HG02571 (cell line): Measurements from ENCODE around the gene USPL1.
"Not testable (repeated sequence)": the region's sequence is repeated elsewhere in the genome, so short reads cannot be mapped to it uniquely, and the experiment has no call there.

Source experiments
- ATAC-seq: cut with Tn5 transposase; IDR thresholded peaks from one replicate; pipeline ENCODE4 v1.9.1; 2021; ENCODE audit warnings: mild to moderate bottlenecking, moderate library complexity; ENCODE audit not compliant: unreplicated experiment

USPL1 gene

GRCh38 chr13:30615866-30616541 is 1.7 kb upstream of the USPL1 start:
- no peak for ATAC-seq

- peak; percentile 28 for ATAC-seq
Observed at GRCh38 chr13:30616927-30617314, 799 bp upstream of the USPL1 start.

- ATAC-seq: no peak
Observed at GRCh38 chr13:30618186-30618929, 638 bp downstream of the USPL1 start.

GRCh38 chr13:30618930-30619279 is 1.2 kb downstream of the USPL1 start:
- no peak for ATAC-seq

- no peak for ATAC-seq
Observed at GRCh38 chr13:30619731-30620130, 2.0 kb downstream of the USPL1 start.

DNA sequence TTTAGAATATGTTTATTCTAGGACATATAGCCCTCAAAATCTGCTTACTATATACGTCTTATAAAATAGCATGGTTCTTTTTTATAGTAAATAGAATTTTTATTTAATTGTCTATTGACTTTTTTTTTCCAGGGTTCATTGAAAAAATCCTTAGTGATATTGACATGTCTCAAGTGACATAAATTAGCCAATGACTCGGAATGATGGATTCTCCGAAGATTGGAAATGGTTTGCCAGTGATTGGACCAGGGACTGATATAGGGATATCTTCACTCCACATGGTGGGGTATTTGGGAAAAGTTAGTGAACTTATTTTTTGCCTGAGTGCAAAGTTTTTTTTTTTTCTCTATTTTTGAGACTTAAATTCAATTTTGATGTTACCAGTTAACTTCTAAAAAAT is 3.2 kb downstream of the USPL1 start:
- ATAC-seq: no peak

DNA sequence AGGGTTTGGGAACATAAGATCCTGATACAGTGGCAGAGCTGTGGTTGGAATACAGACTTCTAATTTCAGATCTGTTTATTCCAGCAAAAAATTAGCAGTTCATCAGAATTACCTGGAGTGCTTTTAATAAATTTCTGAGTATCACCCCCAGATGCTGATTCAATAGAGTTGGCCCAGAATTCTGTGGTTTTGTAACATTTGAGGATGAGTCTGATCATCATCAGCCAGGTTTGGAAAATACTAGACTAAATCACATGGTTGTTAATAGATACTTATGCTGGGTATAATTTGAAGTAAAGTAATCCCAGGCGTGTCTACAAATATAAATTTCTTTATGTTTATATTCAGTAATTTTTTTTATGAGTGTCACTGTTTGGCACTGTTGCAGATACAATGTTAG is 4.8 kb downstream of the USPL1 start:
- ATAC-seq: no peak

DNA sequence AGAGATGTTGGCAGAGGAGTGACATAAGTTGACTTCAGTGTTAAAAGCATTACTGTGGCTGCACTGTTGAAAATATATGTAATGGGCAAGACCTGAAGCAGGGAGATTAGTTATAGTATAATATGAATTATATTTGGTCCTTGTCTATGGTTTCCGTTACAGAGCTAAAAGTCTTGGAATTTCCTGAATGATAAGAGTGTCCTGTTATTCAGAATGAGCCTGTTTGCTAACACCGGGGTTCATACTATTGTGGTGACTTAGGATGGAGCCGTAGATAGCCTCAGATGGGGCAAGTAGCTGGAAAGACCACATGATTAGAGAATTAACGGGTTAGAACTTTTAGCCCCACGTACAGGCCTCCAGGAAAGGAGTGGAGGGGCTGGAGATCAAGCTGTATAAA is 5.7 kb downstream of the USPL1 start:
- ATAC-seq: no peak

DNA sequence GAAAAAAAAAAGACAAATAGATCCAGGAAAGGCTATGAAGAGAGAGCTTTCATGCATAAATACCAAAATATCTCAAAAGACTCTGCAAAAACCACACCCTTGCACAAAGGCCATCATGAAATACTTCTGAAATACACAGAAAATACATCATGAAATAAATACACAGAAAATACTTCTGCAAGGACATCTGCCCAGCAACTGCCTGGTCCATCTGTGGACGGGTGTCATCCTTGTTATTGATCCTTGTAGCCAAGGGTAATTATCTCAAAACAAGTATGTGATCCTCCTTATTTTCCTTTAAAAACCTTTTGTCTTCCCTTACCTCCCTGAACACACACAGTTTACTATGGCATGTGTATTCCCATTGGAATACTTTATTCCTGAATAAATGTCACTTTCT is 6.9 kb downstream of the USPL1 start:
- ATAC-seq: no peak

DNA sequence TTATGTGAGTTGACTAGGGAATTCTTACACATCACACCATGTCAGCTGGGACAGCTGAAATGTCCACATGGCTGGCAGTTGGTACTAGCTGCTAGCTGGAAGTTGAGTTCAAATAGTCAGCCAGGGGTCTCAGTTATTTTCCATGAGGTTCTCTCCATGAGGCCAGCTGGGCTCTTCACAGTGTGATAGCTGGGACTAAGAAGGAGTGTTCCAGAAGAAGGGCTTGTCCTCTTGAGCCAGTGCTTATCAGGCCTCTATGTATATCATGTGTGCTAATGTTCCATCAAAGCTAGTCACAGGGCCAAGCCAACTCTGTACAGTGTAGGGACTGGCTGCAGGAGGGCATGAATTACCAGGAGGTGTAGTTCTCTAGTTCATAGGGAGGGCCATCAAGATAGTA is 11.8 kb downstream of the USPL1 start:
- ATAC-seq: no peak

- no peak for ATAC-seq
Observed at GRCh38 chr13:30633861-30634260, 16.1 kb downstream of the USPL1 start.

GRCh38 chr13:30634838-30635237 is 17.1 kb downstream of the USPL1 start:
- no peak for ATAC-seq

DNA sequence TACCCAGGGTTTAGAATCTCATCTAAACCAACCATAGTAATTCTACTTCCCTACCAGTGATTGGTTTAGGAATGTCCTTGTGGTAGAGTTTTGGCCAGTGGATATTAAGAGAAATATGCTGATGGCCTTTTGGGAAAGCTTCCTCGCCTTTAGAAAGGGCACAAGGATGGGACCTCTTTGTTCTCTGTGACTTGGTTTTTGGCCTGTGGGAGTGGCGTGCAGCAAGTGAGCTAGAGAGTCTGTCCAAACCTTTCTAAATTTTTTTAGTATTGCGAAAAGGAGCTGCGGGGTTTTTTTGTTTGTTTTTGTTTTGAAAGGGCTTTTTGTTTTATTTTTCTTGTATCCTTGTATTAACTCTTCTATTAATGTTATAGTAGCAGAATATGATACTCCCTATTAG is 20.6 kb downstream of the USPL1 start:
- ATAC-seq: no peak

DNA sequence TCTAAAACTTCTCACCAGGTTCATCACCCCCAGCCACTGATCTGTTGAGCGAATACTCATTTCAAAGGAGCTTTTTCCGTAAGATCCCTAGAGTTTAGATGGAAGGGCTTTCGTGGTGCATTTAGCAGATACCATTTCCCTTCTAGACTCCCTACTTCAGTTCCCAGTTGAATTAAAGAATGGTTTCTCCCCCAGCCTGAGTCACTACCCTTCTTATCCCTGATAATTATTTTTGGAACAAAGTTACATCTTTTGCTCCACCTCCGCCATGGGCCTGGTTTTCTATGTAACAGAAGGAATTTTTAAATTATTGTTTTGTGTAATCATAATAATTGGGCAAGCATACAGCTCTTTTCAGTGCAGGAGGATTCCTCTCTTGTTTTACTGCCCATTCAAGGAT is 22.0 kb downstream of the USPL1 start:
- no peak for ATAC-seq

- not testable (repeated sequence) for ATAC-seq
Observed at GRCh38 chr13:30641173-30641572, 23.5 kb downstream of the USPL1 start.

GRCh38 chr13:30645629-30646028 is 27.9 kb downstream of the USPL1 start:
- no peak for ATAC-seq

- ATAC-seq: no peak
Observed at GRCh38 chr13:30647420-30647819, 29.7 kb downstream of the USPL1 start.

GRCh38 chr13:30647824-30648521 is 30.3 kb downstream of the USPL1 start:
- no peak for ATAC-seq

- no peak for ATAC-seq
Observed at GRCh38 chr13:30648522-30649012, 30.8 kb downstream of the USPL1 start.

DNA sequence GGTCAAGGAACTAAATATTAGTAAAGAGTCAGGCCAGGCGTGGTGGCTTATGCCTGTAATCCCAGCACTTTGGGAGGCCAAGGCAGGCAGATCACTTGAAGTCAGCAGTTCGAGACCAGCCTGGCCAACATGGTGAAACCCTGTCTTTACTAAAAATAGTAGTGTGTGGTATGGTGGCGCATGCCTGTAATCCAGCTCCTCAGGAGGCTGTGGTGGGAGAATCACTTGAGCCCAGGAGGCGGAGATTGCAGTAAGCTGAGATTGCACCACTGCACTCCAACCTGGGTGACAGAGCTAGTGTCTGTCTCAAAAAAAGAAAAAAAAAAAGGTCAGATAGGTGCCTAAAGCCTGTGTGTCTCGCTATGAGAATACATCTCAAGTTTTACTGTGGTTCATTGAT is 33.9 kb downstream of the USPL1 start:
- not testable (repeated sequence) for ATAC-seq

DNA sequence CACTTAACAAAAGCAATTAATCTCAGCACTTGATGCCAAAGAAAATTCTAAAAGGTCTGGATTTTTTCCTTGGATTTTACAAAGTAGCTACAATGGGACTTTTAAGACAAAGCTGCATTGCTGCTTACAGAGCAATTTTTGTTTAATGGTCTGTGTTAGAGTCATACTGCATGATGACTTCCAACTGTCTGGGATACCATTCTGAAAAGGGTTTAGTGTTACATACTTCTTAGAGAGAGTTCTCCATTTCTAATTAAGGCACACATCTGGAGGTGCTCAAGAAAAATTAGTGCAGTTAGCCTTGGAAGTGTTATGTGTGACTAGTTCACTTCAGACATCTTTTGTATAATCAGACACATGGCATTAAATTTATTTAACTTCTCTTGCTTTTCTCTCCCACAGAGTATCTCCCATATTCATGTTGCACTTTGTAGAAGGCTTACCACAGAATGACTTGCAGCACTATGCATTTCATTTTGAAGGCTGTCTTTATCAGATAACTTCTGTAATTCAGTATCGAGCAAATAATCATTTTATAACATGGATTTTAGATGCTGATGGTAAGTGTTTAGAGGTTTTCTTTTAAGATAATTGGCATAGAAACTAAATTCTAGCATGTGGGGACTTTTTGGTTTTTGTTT is 35.1 kb downstream of the USPL1 start:
- ATAC-seq: no peak
